NCI-H1436 (cell line): ENCODE measurements around the gene PLPP4.

Experiments
- DNase-seq: peaks from one replicate; lab custom pipeline; 2025; lab: John Stamatoyannopoulos, UW

PLPP4 gene

DNA sequence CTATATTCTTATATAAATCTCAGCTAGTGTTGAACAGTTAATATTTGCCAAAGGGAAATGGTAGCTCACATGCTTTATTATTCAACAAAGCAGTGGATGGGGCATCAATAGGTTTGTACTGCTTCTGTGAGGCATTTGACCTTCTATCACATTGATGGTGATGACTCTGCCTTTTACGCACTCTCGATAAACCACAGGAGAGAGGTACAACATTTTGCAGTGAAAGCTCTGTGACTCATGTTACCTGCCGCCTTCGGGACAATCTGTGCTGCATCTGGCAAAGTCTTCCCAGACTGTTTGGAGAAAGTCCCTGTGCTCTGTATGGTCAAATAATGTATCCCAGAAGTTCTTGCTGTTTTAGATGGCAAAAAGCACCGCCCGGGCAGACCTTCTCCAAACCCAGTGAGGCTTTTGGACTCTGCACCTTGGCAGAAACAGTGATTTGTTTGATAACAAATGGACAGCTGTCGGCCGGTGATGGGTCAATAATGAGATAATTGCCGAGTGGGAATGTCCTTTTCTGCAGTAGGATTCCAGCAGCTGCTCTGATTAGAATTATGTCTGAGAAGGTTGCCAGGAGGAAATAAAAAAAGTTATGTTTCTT is 61.0 kb downstream of the PLPP4 start:
- DNase-seq: no peak

DNA sequence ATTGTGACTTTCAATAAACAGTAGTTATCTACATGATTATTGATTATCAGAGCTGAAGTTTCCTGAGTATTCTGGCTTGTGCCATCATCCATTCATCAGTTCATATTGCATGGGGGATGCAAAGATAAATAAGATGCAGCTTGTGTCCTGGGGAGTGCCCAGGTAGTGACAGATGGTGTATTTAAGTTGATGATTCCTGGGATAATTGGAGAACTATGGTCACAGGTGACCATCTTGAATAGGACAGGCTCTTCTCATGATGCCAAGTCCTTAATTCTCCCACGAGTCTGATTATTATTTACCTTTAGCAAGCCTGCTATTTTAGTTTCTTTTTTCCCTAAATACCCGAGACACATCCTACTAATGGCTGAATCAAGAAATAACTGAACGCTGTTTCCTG is 64.9 kb downstream of the PLPP4 start:
- DNase-seq: no peak

DNA sequence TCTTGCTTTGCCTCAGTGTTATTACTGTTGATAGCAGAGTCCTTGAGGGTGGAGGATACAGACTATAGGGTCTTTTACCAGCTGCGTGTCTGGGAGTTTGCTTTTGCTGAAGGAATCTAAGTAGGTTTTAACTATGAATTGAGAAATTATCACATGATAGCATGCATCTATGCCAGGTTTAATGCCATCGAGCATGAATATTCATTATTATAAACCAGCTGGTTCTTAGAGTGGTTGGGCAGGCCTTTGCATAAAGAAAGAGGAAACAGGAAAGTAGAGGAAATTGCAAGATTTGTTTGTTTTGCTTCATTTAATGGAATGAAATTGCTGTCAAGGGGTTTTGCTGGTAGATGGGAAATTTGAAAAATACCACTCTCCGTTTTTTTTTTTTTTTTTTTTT is 70.7 kb downstream of the PLPP4 start:
- DNase-seq: peak; percentile 15

DNA sequence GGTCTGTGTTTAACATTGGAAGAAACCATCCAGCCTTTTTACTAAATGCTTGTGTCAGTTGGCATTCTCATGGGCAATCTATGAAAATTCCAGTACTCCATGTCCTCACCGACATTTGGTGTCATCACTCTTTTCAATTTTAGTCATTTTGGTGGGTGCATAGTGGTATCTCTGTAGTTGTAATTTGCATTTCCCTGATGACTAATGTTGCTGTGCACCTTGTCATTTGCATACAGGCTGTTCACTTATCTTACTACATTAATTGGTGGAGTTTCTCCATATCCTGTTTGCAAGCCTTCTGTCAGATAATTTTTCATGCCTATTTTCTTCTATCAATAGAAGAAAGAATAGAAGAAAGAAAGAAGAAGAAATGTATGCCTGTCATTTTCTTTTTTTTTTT is 73.7 kb downstream of the PLPP4 start:
- DNase-seq: no peak

DNA sequence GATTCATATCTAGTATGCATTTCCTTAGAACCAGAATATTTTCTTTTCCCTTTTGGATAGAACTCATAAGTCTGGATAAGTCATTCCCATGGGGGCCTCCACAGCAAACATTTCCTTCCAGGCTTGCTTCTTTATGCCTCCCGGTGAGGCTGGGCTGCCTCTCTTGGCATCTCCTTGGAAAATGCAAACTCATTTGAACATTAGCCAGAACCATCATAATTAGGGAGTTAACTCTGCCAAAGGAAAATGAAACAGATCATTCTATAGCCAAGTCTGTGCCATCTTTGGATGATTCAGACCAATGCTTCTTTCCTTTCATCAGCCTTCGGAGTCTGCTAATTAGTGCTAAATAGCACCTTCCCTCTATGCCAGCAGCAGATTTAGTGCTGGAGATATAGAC is 81.1 kb downstream of the PLPP4 start:
- no peak for DNase-seq

DNA sequence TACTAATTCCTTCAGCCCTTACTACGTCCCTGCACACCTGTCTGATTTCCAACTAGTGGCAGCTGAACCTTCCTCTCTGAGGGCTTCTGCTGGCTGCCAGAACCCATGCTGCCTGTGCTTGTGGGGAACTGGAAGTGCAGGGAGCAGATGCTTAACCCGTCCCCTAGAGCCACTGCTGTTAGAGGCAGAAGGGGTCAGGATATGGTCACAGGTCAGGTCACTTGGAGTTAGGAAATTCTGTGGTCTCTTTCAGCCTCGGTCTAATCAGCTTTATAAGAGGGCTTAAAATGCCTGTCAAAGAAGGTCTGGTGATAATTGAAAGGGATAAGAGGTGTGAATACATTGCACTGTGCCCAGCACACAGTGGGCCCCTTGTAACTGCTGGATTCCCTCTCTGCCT is 82.0 kb downstream of the PLPP4 start:
- DNase-seq: no peak

DNA sequence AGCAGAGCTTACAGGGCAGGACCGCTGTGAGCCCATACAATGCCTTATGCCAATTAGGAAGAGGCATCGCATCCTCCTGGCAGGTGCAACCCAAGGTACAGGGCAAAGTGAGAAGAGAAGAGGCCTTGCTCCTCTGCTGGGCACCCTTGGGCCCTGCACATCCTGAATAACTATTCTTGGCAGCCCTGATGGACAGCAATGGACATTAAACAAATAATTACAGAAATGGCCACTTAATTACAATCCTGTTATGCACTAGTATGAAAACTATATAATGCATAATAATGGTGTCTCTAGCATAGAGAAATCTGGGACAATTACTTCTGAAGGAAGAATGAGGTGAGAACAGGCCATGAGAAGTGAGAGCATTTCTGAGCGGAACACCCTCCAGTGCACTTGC is 83.5 kb downstream of the PLPP4 start:
- DNase-seq: no peak

DNA sequence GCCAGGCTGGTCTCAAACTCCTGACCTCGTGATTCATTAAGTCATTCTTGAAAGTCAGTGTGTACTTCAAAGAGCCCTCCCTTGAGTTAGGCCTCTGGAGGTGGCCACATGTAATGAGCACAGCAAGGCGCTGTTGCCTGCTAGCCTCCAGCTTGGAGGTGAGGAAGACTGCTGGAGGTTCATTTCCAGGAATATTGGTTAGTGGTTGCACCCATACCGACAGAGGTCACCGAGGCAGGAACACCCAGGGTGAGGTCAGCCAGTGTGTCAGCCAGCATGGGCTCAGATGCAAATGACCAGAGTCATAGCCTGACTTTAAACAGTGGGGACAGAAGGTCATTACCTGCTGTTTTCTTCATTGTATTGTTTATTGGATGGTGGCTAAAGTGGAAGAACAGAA is 85.0 kb downstream of the PLPP4 start:
- DNase-seq: no peak

DNA sequence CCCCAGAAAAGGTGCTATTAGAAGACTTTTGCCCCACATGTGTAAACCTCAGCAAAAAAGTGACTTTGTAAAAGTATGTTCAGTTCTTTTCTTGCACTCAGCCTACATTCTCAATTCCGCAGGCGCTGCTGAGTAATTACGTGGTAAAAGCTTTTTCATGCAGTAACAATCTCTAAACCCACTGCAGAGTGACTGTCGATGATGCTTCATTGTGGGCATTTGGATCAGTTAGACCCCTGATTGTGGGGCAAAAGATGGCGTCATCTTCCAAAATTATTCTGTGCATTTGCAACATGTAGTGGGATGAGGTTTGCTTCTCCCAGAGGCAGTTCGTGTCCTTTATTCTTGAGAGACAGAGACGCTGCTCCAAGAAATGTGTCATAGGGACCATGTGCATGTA is 85.6 kb downstream of the PLPP4 start:
- DNase-seq: no peak

DNA sequence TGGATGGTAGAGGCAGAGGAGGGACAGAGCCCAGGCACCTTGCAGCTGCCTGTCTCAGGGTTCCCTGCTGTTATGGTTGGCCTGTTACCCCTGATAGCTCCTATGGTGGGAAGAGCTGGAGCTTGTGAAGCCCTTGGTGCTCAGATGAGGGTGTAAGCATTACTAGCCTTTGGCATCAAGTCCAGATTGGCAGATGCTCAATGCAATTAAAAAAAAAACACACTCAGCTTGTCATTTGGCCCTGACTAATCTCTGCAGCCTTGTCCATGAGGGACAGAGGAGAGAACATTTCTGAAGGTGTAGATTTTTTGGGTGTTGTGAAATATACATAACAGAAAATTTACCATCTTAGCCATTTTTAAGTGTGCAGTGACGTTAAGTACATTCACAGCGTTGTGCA is 86.3 kb downstream of the PLPP4 start:
- no peak for DNase-seq

DNA sequence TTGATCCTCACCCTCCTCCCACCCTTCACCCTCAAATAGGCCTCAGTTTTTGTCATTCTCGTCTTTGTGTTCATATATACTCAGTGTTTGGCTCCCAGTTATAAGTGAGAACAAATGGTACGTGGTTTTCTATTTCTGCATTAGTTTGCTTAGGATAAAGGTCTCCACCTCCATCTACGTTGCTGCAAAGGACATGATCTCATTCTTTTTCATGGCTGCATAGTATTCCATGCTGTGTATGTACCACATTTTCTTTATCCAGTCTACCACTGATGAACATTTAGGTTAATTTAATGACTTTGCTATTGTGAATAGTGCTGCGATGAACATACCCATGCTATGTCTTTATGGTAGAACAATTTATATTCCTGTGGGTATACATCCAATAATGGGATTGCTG is 91.2 kb downstream of the PLPP4 start:
- DNase-seq: no peak

DNA sequence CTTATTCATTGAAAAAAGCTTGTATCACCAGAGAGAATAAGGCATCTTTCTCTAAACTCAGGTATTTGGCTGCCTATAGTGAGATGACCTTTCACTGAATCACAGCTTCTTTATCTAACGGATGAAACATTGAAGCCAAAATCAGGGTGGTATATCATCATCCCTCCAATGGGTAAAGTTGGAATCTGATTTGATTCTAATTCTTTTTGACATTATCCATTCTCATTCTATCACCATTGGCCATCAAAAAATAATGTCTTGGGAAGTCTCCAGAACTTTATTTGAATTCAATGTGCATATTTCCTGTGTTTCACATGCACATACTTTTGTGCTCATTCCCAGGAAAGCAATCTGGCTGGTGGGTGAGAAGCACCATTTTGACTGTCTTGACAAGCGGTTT is 95.2 kb downstream of the PLPP4 start:
- DNase-seq: no peak

DNA sequence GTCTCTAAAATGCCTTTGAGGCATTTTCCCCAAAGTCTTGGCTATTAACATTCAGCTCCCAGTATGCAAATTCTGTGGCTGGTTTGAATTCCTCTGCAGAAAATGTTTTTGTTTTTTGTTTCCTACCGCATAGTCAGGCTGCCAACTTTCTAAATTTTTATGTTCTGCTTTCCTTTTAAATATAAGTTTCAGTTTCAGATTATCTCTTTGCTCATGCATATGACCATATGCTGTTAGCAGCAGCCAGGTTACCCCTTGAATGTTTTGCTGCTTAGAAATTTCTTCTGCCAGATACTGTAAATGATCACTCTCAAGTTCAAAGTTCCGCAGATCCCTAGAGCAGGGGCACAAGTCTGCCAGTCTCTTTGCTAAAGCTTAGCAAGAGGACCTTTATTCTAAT is 96.9 kb downstream of the PLPP4 start:
- DNase-seq: no peak

DNA sequence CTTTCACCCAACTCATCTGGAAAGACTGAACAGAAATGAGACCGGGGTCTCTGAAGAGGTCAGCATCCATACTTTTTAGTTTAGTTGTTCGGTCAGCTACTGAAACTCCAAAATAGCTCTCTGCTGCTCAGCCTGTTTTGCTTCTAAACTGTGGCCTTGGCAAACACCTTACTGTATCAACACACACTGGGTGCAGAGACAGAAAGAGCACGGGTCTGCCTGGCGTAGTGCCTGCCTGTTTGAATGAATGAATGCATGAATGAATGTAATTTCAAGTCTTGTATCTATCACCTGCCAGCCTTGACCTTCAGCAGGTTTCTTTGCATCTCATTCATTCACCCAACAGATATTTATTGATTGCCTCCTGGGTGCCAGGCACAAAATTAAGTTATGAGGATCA is 98.4 kb downstream of the PLPP4 start:
- no peak for DNase-seq

DNA sequence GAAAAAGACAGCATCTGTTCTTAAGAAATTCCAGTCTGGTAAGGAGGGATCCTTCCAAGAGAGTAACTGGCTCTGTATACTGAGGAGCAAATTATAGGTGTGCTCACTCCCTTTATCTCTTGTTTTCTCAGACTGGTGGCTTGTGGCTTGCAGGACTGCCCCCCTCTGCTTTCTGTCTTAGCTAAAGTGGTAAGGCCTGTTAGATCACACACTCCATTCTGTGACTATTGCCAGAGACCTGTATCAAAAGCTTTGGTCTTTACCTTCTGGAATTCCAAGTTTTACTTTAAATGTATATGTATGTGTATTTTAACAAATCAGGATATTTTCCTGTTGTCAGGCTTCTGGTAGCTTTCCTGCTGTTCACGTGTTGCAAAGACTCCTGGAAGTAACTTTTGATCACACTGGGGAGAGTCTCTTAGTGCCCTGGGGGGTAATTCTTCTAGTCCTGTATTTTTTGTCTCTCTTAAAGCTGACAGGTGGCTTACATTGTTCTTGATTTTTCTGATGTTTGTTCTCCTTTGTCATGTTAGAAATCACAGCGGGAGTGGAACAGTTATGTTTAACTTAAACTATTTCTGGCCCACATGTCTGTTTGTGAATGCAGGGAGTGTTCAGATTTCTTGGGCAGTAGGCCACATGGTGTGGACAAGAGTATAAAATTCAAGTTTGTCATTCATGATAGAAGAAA is 99.0 kb downstream of the PLPP4 start:
- DNase-seq: no peak

DNA sequence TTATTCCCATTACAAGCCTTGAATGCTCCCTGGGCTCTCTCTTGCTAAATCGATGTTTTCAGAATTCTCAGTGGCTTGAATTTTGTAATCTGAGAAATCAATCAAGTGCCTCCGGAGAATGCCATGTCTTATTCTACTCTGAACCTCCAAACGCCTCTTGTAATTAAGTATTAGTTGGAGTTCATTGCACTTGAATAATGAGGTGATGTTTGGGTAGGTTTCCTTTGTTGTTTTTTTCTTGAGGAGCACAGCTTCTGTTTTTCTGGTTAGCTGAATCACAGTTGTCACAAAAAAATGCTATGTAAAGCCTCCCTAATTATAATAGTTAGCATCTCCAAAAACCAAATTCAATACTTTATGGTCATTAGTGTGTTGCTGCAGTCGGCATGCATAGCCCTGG is 100.3 kb downstream of the PLPP4 start:
- no peak for DNase-seq

DNA sequence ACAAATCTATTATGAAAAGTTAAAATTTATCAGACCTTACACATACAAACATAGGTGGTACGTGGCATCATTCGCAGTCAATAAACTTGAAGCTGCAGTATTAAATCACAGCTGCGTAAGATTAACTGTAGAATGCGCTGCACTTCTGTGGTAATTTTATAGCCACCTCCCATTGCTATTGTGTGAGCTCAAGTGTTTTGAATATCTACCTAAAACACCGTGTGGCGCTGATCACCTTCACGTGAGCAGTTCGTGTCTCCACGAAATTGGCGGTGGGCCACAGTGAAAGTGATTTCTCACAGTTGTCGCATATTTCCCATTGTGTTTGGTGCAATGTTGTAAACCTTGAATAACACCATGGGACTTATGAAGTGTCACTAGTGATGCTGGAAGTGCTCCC is 102.8 kb downstream of the PLPP4 start:
- DNase-seq: no peak

DNA sequence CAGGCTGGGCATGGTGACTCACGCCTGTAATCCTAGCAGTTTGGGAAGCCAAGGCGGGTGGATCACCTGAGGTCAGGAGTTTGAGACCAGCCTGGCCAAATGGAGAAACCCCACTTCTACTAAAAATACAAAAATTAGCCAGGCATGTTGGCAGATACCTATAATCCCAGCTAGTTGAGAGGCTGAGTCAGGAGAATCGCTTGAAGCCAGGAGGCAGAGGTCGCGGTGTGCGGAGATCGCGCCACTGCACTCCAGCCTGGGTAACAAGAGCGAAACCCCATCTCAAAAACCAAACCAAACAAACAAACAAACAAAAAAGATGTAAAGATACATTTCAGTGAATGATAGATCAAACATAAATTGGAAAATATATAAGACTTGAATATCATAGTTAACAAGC is 105.9 kb downstream of the PLPP4 start:
- no peak for DNase-seq

DNA sequence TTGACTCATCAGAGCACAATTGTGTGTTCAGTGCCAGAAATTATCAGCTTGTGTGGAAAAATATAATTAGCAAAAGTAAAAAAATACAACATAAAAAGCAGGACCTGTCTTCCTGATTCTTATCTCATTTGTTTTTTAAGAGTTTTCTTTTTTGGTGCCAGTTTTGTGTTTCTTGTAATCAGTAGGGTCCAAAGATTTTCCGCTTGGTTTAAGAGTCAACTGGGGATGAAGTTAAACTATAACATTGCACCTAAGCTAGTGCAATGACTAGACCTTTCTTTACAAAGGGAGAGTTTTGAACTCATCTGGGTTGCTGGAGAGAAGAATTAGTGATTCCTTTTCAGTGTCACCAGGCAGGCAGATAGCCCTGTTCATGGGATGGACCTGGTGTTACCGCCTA is 113.4 kb downstream of the PLPP4 start:
- DNase-seq: no peak

DNA sequence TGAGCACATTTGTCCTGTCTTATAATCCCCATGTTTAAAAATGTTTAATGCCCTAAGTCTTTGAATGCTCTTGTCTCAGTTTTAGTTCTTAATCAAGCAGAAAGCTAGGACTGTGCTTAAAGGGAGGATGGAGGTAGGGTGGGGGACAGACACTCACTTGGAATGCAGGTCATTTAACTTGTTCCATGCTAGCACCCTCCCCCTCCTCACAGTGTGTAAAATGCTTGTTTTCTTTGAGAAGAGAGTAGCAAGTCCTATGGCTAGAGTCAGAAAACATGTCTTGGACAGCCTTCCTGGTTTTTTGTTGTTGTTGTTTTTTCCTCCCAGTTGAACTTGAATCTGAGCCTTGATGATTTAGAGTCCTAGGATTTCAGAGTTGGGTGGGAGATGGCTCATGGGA is 114.2 kb downstream of the PLPP4 start:
- DNase-seq: no peak

DNA sequence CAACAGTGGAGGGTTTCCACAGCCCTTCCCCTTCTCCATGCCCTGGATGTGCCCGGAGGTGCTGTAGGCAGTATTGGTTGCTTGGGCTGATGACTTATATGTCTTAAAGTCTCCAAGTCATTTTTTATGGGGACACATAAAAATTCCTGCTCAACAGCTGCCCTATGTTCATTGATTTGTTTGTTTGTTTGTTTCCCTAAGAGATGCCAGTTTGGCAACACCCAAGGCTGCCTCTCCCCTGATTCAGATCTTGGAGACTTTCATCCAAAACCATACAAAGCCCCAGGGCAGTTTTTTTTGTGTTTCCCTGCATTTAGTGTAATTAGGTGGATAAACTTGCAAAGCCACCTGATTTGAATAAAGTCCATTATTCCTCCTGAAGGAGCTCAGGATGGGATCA is 115.3 kb downstream of the PLPP4 start:
- no peak for DNase-seq

DNA sequence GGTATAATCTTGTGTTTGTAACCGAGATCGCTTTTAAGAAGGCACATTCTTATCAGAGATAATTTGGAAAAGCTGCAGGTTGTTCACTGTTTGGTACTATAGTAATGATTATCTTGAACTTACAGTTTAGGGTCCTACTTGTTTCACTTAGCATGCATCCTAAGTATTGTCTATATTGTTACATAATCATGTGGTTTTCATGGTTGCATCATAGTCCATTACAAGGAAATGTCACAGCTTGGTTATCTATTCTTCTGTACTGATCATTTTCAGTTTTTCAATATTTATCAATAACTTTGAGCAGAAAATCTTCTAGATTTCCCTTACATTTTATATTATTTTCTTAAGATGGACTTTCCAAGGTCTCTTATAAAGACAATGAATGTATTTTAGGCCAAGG is 116.3 kb downstream of the PLPP4 start:
- DNase-seq: no peak

DNA sequence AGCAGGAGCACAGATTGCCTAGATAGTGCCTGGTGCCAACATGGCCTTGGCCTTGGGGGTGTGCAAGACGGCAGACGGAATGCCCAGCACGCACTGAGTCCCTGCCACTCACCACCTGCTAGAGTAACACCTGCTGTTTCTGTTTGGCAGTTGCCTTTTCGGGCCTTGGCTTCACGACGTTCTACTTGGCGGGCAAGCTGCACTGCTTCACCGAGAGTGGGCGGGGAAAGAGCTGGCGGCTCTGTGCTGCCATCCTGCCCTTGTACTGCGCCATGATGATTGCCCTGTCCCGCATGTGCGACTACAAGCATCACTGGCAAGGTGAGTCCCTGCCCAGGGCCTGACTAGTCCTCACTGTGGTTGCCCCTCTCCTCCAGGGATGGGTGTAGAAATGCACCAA is 118.0 kb downstream of the PLPP4 start:
- no peak for DNase-seq

DNA sequence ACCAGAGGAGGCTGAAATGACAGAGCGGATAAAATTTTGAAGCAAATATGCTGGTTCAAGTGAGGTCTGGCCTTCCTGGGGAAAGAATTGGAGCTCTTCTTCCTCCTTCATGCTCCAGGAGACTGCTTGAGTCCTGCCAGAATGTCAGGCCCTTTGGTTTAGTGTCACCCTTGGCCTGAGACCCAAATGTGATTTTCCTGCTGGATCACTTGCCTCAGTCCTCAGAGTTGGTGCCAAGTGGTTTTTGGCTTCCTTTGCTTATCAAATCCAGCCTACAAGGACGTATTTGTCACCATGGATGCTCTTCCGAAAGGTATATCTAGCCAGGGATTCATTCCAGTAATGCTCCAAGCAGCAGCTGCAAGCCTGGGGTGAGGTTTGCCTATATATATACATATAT is 118.4 kb downstream of the PLPP4 start:
- no peak for DNase-seq
